ENCODE measurements around the gene ADD3.

The ADD3 gene

DNA sequence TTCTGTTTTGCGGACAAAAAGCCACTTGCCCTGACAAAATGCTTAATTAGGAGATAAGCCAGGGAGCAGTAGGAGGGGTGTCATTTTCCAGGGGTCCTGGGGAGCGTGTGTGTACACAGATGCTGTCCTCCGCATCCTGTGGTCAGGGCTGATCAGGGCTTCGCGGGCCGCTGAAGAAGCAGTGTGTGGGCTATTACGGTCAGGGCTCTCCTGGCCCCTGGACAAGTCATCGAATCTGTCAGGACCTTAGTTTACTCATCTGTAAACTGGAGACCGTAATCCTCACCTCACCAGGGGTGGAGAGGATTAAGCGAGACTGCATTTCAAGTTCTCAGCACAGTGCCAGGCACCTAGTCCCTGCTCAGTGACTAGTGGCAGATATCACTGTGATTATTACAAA lies 173.7 kb downstream of the ADD3 start:
- DNase-seq (ENCODE audit: low read depth), result no peak

DNA sequence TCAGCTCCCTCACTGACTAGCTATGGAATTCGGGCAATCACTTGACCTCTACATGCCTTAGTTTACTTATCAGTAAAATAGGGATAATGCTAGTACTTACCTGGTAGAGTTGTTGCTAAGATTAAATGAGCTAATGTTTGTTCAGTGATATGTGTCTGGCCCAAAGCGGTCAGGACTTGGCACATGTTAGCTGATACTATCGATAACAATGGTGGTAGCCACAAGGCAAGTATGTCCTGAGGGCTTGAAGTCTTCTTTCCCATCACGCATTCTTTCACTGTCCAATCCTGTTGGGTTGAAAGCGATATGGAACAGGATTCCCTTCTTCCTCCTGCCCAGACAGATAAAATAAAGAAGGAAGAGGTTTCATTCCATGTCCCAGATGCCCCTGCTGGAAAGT lies 174.1 kb downstream of the ADD3 start:
- no peak for DNase-seq (ENCODE audit: low read depth)

DNA sequence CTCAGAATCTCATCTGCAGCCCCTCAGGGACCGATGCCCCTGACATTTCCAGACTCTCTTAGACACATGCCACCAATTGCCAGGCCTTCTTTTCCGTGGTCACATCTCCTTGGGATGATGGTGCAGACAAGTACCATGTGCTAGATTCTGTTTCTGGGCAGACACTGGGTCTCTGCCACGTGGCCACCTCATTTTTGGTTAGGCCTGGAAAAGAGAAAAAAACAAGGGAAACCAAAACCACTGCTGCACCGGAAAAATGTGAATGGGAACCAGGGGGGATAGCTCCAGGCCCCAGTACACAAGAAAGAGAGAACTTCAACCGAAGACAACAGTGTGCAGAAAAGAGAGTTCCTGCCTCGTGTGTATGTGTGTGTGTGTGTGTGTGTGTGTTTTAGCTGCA lies 176.6 kb downstream of the ADD3 start:
- no peak for DNase-seq (ENCODE audit: low read depth)
